GM23338 (cell line): ENCODE measurements around the gene STARD8.

Experiments used
- CREB1 ChIP-seq: fragments of 250-450 bp; sonication (Bioruptor Pico); IDR thresholded peaks from 2 replicates; pipeline ENCODE4 v1.5.0; 2020; ENCODE audit warnings: low read depth, mild to moderate bottlenecking, moderate library complexity
- CTCF ChIP-seq, 2 experiments: fragments of 200-600 bp in 1 of 2; sonication (generic) in 1 of 2; conservative IDR thresholded peaks; 2 replicates each; pipeline versions ENCODE4 v1.5.1 to v1.6.1; 2016 to 2017; ENCODE audit warnings: antibody characterized with exemption in 2 of 2, low read depth in 2 of 2, mild to moderate bottlenecking in 2 of 2, moderate library complexity in 1 of 2
- EZH2 ChIP-seq: fragments of 200-600 bp; sonication (generic); IDR thresholded peaks from one replicate; pipeline ENCODE4 v1.8.0; 2017; ENCODE audit warnings: antibody characterized with exemption, mild to moderate bottlenecking, low read depth; ENCODE audit not compliant: unreplicated experiment
- EZH2phosphoT487 ChIP-seq: fragments of 200-600 bp; sonication (generic); IDR thresholded peaks from one replicate; pipeline ENCODE4 v1.8.1; 2018; ENCODE audit warnings: antibody characterized with exemption; ENCODE audit not compliant: unreplicated experiment
- JUNB ChIP-seq: IDR thresholded peaks from one replicate; pipeline ENCODE4 v1.6.1; 2016; ENCODE audit warnings: antibody characterized with exemption; ENCODE audit not compliant: unreplicated experiment
- POLR2AphosphoS5 ChIP-seq: IDR thresholded peaks from 2 replicates; pipeline ENCODE4 v1.6.1; 2016; ENCODE audit warnings: antibody characterized with exemption, low read depth
- REST ChIP-seq: IDR thresholded peaks from one replicate; pipeline ENCODE4 v1.6.1; 2018; ENCODE audit warnings: antibody characterized with exemption; ENCODE audit not compliant: unreplicated experiment

GRCh38 chrX:68698942-68699341 lies 51.5 kb downstream of the STARD8 start:
- TF ChIP-seq CTCF (conservative IDR thresholded peaks at IDR 0.05; ENCODE audit: low read depth in 2 of 2) (no peak), JUNB (no peak), REST (no peak), POLR2AphosphoS5 (no peak), CREB1 (CRISPR knock-in tag) (no peak), EZH2 (no peak), EZH2phosphoT487 (no peak)
